Fibroblast of the aortic adventitia (primary cell): Measurements from ENCODE around the gene SFRP5. TPM values are rescaled to one million over a fixed set of nuclear protein-coding genes. Genes with fewer than 3 reads are reported as not detected.

Experiments
- DNase-seq: peaks from one replicate; pipeline ENCODE4 v3.0.0-alpha.2; 2010; ENCODE audit warnings: low read depth
- H3K4me3 ChIP-seq: 2 replicates; pipeline ENCODE4 v1.5.1; 2011; ENCODE audit warnings: low read depth, mild to moderate bottlenecking, control low read depth, low read length, moderate library complexity
- CTCF ChIP-seq: IDR thresholded peaks from 2 replicates; pipeline ENCODE4 v1.5.1; 2011; ENCODE audit warnings: mild to moderate bottlenecking, low read length, control low read depth, inconsistent platforms; ENCODE audit not compliant: insufficient read depth
- total RNA-seq: library from RNA; depleted of rRNA; stranded (reverse); fragments of >200 nt; gene quantifications from 2 replicates; pipeline ENCODE4 v1.2.3, GENCODE V29; 2012; ENCODE audit warnings: low replicate concordance

The SFRP5 gene
- total RNA-seq, 1 donor: not detected

DNA sequence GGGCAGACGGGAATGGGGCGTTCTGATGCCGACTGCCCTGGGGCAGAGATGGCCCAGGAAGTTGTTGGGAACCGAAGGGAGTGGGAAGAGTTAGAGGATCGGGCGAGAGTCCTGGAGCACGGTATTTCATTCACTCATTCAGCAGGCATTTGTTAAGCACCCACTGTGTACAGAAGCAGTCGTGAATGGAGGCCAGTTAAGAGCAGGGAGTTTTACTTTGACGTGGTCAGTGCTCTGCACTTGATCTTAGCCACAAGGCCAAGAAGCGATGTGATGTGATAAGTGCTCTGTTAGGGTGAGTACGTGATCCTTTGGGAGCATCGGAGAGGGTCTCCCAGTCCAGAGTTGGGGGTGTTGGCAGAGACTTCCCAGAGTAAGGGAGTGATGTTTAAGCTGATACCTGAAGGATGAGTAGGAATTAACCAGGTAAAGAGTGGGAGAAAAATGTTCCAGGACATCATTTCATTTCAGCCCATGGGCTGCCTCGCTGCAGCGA is 34.0 kb downstream of the SFRP5 start:
- no peak for DNase-seq

DNA sequence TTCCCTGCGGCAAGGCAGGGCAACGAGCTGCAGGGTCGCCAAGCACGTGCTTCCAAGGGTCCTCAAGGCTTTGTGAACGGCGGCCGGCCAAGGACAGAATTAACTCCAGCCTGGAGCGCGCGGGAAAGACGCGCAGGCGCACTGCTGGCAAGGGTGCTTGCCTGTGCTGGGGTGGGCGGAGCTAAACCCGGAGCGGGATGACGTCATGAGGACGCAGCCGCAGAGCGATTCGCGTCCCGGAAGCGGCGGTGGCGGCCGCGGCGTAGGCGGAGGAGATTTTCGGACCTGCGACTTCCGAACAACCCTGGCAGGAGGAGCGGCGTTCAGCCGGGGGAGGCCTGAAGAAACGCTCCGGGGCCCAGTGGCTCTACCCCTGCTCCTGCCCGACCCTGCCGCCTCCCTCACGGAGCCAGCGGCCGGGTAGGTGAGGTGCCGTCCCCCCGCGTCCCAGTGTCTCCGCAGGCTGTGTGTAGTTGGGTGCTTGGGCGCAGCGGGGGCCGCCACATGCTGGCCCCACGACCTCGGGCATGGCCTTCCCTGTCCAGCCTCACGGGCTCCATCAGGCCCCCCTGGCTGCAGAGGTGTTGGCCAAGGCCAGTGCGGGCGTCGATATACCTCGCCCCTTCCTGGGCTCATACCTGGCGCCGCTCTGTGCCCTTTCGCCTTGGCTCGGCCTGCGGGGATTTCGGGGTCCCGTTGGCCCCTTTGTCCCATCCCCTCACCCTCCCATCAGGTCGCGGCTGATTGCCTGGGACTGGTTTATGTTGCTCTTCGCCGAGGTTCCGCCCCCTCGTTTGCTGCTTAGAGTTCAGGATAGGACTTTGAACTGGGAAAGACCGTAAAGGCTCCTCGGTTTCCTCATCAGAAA is 34.7 kb downstream of the SFRP5 start, which contains the start of gene ZFYVE27:
TSS of gene ZFYVE27 (plus strand) at position 227 of the 868 bp plus-strand sequence. CDS start 1,350 bp downstream, outside the sequence.
- no peak for TF ChIP-seq CTCF
- peak within 1 kb of the TSS; percentile 96 for H3K4me3 ChIP-seq
- peak; percentile 95 for DNase-seq

More for the DNA sequence above, 34.0 kb downstream of the SFRP5 start:
- peak overlapping the region; percentile 96 for H3K4me3 ChIP-seq
- no peak for TF ChIP-seq CTCF

DNA sequence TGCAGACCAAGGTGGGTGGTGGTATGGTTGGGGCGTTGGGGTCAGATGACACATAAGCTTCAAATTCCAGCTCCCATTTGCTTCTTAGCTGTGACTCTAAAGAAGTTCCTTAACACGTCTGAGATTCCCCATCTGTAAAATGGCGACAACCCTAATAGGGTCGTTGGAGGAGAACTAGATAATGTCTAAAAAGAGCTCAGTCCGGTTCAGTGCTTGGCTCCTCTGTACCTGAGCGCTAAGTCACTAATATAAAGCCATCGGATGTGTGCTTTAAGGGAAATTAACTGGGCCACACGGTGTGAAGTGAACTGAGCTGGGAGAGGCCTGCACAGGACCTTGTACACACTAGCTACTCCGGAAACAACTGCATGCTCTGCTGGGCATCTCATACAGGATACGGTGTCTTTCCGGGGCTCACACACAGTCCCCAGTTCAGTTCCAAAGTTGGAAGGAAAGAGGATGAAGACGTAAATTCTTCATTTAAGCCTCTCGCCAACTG is 35.3 kb downstream of the SFRP5 start:
- DNase-seq: no peak
- no peak for TF ChIP-seq CTCF

GRCh38 chr10:97734021-97734420 is 37.8 kb downstream of the SFRP5 start:
- TF ChIP-seq CTCF: no peak
- no peak overlapping the region for H3K4me3 ChIP-seq
- no peak for DNase-seq

More for the DNA sequence above, 35.3 kb downstream of the SFRP5 start:
- H3K4me3 ChIP-seq: peak overlapping the region; percentile 40

- TF ChIP-seq CTCF: no peak
- no peak overlapping the region for H3K4me3 ChIP-seq
- peak; percentile 10 for DNase-seq
These were observed 38.5 kb downstream of the SFRP5 start for GRCh38 chr10:97733256-97733655.

- no peak overlapping the region for H3K4me3 ChIP-seq
- DNase-seq: no peak
- no peak for TF ChIP-seq CTCF
These were observed 39.8 kb downstream of the SFRP5 start for GRCh38 chr10:97732052-97732359.
